ENCODE data around the gene IL6ST.
"Not testable (repeated sequence)": the region's sequence is repeated elsewhere in the genome, so short reads cannot be mapped to it uniquely, and the experiment has no call there.

Gene IL6ST

DNA sequence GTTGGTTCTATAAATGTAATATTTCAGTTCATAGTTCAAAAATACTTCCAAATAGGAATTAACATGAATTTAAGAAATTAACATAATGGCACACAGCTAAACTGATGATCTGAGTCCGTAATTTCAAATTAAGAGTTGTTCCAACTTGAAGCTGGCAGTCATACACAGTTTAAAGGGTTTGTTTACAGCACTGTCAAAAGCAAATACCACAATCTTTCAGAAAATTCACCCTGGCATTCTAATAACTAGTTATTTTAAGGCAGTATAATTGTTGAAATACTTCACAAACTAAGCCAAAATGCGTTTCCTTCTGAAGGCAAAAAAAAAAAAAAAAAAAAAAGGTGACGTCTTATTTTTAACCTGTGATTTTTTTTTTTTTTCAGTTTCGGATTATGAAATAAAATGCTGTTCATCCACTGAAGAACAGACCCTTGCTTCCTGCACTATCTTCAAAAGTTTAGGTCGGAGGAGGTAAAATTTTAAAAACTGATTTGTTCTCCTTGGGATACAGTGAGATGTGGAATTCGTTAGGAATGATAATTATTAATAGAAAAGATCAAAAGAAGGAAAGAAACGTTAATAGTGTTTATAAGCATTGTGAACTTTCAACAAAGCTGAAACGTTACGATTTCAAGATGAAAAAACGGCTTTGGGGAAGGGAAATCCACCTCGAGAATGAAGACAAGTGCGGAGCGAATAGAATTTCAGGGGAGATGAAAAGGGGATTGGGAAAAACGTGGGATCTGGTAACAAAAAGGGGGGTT is 850 bp downstream of the IL6ST start:
- TF ChIP-seq SPI1 (IDR thresholded peaks at IDR 0.05; ENCODE audit: low read depth, low read length), result no peak
- no peak for TF ChIP-seq POLR2A (IDR thresholded peaks at IDR 0.05; ENCODE audit: low read depth, low read length)
- no peak for TF ChIP-seq POLR2AphosphoS5 (IDR thresholded peaks at IDR 0.05; ENCODE audit: low read depth, low read length)
- TF ChIP-seq PAX5 (IDR thresholded peaks at IDR 0.05; ENCODE audit: insufficient read depth, low read length, severe bottlenecking), result no peak
- no peak for FAIRE-seq
- DNase-seq (ENCODE audit: insufficient read length, low spot score), result no peak

DNA sequence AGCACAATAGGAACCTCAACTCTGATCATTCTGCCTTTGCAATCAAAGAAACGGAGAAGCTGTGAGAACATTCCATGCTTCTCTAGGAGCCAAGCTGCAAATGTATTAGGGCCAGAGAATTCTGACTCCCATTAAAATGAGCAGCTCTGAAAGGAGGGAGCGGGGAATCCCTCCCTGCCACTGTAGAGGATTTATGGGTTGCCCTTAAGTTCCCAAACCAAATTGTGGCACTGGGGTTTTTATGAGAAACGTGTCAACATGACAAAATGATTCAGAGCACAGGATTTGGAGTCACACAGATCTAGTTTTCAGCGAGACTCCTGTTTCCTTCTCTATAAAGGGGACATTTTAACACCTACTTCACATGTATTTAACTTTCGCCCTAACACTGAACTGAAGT is 1.8 kb downstream of the IL6ST start:
- no peak for DNase-seq (ENCODE audit: insufficient read length, low spot score)
- TF ChIP-seq POU2F2 (IDR thresholded peaks at IDR 0.05; ENCODE audit: low read depth, low read length) (no peak), POLR2AphosphoS5 (IDR thresholded peaks at IDR 0.05; ENCODE audit: low read depth, low read length) (no peak), PAX5 (IDR thresholded peaks at IDR 0.05; ENCODE audit: insufficient read depth, low read length, severe bottlenecking) (no peak), TAF1 (IDR thresholded peaks at IDR 0.05; ENCODE audit: low read depth, low read length) (no peak), POLR2A (IDR thresholded peaks at IDR 0.05; ENCODE audit: low read depth, low read length) (no peak), SPI1 (IDR thresholded peaks at IDR 0.05; ENCODE audit: low read depth, low read length) (no peak)
- no peak for FAIRE-seq

DNA sequence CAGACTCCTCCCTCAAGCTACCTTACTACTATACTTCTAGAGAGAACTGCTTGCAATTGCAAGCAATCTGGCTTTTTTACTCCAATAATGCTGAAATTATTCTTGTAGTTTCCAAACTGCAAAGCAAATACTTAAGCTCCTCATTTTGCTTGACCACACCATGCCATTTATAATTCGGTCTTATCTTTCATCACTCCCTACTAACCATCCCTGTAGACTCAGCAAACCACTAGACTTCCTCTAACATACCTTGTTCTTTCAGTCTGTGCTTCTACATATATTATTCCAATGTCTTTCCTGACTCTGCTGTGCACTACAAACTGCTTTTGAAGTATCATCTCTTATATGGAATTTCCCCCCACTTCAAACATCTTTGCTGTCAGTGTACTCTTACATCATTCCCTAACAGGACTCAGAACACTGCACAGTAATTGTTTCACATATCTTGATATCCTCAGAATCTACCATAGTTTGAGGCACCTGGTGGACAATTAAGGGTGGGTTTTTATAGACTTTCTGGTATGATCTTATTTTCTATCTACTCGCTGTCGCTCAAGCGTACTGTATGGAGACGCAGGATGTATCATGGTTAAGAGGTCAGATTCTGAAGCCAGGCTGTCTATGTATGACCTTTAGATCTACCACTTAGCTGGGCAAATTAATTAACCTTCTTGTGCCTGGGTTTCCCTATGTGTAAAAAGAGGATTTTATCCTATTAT is 2.8 kb downstream of the IL6ST start:
- no peak for TF ChIP-seq POLR2AphosphoS5 (IDR thresholded peaks at IDR 0.05; ENCODE audit: low read depth, low read length)
- no peak for TF ChIP-seq TAF1 (IDR thresholded peaks at IDR 0.05; ENCODE audit: low read depth, low read length)
- TF ChIP-seq SPI1 (IDR thresholded peaks at IDR 0.05; ENCODE audit: low read depth, low read length), result no peak
- no peak for TF ChIP-seq POLR2A (IDR thresholded peaks at IDR 0.05; ENCODE audit: low read depth, low read length)
- TF ChIP-seq PAX5 (IDR thresholded peaks at IDR 0.05; ENCODE audit: insufficient read depth, low read length, severe bottlenecking), result no peak
- TF ChIP-seq POU2F2 (IDR thresholded peaks at IDR 0.05; ENCODE audit: low read depth, low read length), result no peak

DNA sequence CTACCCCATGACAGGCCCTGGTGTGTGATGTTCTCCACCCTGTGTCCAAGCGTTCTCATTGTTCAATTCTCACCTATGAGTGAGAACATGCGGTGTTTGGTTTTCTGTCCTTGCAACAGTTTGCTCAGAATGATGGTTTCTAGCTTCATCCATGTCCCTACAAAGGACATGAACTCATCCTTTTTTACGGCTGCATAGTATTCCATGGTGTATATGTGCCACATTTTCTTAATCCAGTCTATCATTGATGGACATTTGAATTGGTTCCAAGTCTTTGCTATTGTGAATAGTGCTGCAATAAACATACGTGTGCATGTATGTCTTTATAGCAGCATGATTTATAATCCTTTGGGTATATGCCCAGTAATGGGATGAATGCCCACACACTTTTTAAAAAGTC is 3.9 kb downstream of the IL6ST start:
- FAIRE-seq; DNase-seq (ENCODE audit: insufficient read length, low spot score): not testable (repeated sequence)

More for the DNA sequence above, 2.8 kb downstream of the IL6ST start:
- FAIRE-seq (no peak), DNase-seq (ENCODE audit: insufficient read length, low spot score) (no peak)

DNA sequence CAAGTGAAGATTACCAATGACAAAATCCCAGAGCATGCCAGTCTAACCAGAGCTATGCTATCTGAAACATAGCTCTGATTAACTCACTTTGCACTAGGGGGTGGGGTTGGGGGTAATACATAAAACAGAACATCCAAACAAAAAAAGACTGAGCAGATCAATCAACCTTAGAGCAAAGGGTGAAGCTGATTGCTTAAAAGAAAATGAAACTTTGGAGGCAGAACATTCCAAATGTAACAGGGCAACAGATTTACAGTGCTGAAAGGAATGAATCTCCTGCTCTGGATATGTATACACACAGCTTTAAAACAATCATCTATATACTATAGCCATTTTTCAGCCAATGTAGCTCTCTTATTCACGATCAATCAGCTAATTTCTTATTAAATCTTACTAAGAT is 4.9 kb downstream of the IL6ST start:
- FAIRE-seq (no peak), DNase-seq (ENCODE audit: insufficient read length, low spot score) (no peak)
- TF ChIP-seq SPI1 (IDR thresholded peaks at IDR 0.05; ENCODE audit: low read depth, low read length), result no peak
- no peak for TF ChIP-seq TAF1 (IDR thresholded peaks at IDR 0.05; ENCODE audit: low read depth, low read length)

GRCh38 chr5:55988979-55989638 is 5.7 kb downstream of the IL6ST start:
- TF ChIP-seq PAX5 (IDR thresholded peaks at IDR 0.05; ENCODE audit: insufficient read depth, low read length, severe bottlenecking) (no peak), POLR2A (IDR thresholded peaks at IDR 0.05; ENCODE audit: low read depth, low read length) (no peak), TAF1 (IDR thresholded peaks at IDR 0.05; ENCODE audit: low read depth, low read length) (no peak), POLR2AphosphoS5 (IDR thresholded peaks at IDR 0.05; ENCODE audit: low read depth, low read length) (no peak), SPI1 (IDR thresholded peaks at IDR 0.05; ENCODE audit: low read depth, low read length) (no peak)
- no peak for FAIRE-seq
- DNase-seq (ENCODE audit: insufficient read length, low spot score), result no peak

- DNase-seq (ENCODE audit: insufficient read length, low spot score); FAIRE-seq: not testable (repeated sequence)
These were observed 6.3 kb downstream of the IL6ST start for GRCh38 chr5:55988428-55988827.

DNA sequence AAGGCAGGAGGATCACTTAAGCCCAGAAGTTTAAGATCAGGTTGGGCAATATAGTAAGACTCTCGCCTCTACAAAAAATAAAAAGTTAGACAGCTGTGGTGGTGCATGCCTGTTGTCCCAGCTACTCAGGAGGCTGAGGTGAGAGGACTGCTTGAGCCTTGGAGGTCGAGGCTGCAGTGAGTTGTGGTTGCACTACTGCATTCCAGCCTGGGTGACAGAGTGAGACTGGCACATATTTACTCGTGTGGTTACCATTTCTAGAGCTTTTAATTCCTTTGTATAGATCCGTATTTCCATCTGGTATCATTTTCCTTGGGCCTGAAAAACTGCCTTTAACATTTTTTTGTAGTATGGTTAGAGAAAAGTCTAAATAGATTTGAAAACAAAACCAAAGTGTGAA is 7.8 kb downstream of the IL6ST start:
- no peak for TF ChIP-seq POLR2A (IDR thresholded peaks at IDR 0.05; ENCODE audit: low read depth, low read length)
- no peak for TF ChIP-seq TAF1 (IDR thresholded peaks at IDR 0.05; ENCODE audit: low read depth, low read length)
- no peak for TF ChIP-seq PAX5 (IDR thresholded peaks at IDR 0.05; ENCODE audit: insufficient read depth, low read length, severe bottlenecking)
- no peak for TF ChIP-seq SPI1 (IDR thresholded peaks at IDR 0.05; ENCODE audit: low read depth, low read length)
- TF ChIP-seq POLR2AphosphoS5 (IDR thresholded peaks at IDR 0.05; ENCODE audit: low read depth, low read length), result no peak
- no peak for TF ChIP-seq POU2F2 (IDR thresholded peaks at IDR 0.05; ENCODE audit: low read depth, low read length)
- FAIRE-seq, result no peak

DNA sequence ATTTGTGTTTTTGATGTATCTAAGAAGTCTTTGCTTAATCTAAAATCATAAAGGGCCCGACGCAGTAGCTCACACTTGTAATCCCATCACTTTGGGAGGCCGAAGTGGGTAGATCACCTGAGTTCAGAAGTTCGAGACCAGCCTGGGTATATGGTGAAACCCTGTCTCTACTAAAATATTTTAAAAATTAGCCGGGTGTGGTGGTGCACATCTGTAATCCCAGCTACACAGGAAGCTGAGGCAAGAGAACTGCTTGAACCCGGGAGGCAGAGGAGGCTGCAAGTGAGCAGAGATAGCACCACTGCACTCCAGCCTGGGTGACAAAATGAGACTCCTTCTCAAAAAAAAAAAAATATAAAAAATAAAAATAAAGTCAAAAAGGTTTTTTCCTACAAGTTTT is 9.6 kb downstream of the IL6ST start:
- DNase-seq (ENCODE audit: insufficient read length, low spot score), result no peak
- FAIRE-seq, result no peak
- TF ChIP-seq PAX5 (IDR thresholded peaks at IDR 0.05; ENCODE audit: insufficient read depth, low read length, severe bottlenecking) (no peak), POLR2AphosphoS5 (IDR thresholded peaks at IDR 0.05; ENCODE audit: low read depth, low read length) (no peak)

More for the DNA sequence above, 7.8 kb downstream of the IL6ST start:
- DNase-seq (ENCODE audit: insufficient read length, low spot score), result no peak

GRCh38 chr5:55983986-55984385 is 10.8 kb downstream of the IL6ST start:
- DNase-seq (ENCODE audit: insufficient read length, low spot score), result no peak
- no peak for TF ChIP-seq POLR2A (IDR thresholded peaks at IDR 0.05; ENCODE audit: low read depth, low read length)
- no peak for TF ChIP-seq TAF1 (IDR thresholded peaks at IDR 0.05; ENCODE audit: low read depth, low read length)
- no peak for TF ChIP-seq POU2F2 (IDR thresholded peaks at IDR 0.05; ENCODE audit: low read depth, low read length)
- no peak for TF ChIP-seq PAX5 (IDR thresholded peaks at IDR 0.05; ENCODE audit: insufficient read depth, low read length, severe bottlenecking)
- TF ChIP-seq SPI1 (IDR thresholded peaks at IDR 0.05; ENCODE audit: low read depth, low read length), result no peak
- no peak for TF ChIP-seq POLR2AphosphoS5 (IDR thresholded peaks at IDR 0.05; ENCODE audit: low read depth, low read length)
- FAIRE-seq, result no peak

Measured in GM12891 (cell line).